ENCODE data around the gene RBM26.
"Not testable (repeated sequence)": the region's sequence is repeated elsewhere in the genome, so short reads cannot be mapped to it uniquely, and the experiment has no call there.

The RBM26 gene

DNA sequence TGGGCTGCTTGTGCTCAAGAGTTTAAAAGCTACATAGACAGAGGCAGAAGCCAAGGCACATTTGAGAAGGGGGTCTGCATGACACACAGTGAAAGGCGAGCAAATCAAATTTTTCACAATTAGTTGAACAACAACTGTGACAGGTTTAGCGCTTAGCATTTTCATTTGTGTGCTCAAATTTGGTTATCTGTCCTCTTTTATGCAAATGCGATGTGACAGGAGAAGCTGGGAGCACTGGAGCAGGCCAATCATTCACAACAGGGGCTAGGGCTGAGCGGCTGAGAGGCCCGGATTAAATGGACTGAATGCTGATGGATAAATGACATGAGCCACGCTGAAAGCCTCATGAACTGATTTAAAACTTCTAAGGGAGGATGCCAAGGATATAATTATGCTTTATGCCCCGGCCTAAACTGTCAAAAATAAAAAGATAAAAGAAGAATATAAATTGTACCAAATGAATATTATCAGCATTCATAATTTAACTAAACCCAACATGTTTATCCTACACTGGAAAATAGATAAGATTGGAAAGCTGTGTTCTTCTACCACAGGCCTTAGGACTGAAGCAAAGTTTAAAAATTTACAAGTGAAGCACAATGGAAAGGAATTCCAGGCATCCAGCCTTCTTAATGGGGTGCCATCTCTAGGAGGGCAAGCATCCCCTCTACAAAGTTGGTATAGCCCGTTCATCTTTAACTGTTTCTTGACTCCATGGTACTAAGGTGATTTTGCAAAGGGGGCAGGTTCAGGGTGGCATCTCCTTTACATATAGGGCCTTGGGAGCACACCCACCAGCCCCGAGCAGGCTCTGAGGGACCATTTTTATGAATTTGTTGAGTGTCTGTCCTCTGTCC, 117.9 kb downstream of the RBM26 start:
- DNase-seq = no peak
- intact Hi-C loops (cut with DNase I) = no loop called here

DNA sequence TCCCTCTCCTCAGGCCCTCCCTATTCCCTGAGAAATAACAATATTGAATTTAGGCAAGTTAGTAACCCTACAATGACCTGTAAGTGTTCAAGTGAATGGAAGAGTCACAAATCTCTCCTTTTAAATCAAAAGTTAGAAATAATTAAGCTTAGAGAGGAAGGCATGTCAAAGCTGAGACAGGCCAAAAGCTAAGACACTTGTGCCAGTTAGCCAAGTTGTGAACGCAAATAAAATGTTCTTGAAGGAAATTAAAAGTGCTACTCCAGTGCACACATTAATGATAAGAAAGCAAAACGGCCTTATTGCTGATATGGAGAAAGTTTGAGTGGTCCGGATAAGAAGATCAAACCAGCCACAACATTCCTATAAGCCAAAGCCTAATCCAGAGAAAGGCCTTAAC, 120.9 kb downstream of the RBM26 start:
- DNase-seq = no peak
- intact Hi-C loops (cut with DNase I) = no loop called here

DNA sequence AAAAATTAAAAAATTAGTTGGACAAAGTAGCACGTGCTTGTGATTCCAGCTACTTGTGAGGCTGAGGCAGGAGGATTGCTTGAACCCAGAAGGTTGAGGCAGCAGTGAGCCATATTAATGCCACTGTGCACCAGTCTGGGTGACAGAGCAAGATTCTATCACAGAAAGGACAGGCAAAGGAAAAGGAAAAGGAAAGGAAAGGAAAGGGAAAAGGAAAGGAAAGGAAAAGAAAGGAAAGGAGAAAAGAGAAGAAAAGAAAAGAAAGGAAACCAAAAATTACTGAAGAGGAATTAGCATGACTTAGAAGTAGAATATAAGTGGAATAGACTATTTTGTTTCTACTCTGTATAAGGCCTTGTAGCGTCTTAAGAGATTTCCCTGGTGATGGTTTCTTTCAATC, 122.3 kb downstream of the RBM26 start:
- intact Hi-C loops (cut with DNase I) = no loop called here

DNA sequence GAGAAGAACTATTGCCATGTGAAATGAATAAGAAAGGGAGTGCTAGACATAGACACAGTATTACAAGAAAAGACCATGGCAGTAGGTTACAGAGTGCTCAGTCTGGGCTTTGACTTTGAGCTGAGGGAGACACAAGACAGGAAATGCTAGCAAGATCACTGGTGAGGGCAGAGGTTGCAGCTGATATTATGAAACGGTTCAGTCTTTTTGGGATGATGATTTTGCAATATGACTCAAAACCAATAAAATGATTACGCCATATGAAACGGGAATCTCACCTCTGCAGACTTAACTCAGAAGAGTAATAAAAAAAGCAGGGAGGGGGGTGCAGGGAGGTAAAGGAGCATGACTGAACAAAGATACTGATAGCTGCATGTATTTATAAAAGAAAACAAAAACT, 123.1 kb downstream of the RBM26 start:
- intact Hi-C loops (cut with DNase I) = no loop called here
- DNase-seq = no peak

More for the DNA sequence above, 122.3 kb downstream of the RBM26 start:
- DNase-seq = no peak

DNA sequence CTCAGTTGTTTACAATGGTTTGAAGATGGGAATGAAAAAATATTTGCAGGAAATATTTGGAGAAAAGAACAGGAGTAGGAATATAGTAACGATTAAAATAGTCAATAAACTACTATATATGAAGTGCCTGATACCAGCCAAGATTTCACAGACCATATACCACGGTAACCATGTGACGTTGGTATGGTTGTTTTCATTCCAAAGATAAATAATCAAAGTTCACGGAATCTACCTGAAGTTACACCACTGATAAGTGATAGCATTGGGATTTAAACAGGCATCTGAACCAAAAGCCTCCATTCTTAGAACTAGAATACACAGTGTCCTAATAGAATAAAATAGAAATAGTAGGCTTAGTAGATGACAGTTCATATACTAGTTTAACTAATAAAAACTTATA, 123.5 kb downstream of the RBM26 start:
- intact Hi-C loops (cut with DNase I) = no loop called here
- DNase-seq = no peak

DNA sequence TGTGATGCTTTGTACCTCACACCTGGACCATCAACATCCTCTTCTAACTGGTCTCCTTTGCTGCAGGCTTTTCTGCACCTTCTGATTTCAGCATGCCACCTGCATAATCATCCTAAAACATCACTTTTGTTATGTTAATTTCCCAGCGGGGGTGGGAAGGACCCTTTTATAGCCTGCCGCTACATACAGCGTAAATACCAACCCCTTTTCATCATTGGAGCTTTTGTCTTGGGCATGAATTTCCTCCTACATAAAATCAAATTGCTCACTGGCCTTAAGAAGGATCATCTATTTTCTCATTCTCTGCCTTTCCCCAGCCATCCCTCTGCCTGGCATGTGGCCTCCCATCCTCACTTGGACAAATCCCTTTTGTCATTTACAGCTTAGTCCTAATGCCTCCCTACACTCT, 124.7 kb downstream of the RBM26 start:
- peak in 1 of 10 donors; percentile 56 for DNase-seq
- intact Hi-C loops (cut with DNase I) = no loop called here

DNA sequence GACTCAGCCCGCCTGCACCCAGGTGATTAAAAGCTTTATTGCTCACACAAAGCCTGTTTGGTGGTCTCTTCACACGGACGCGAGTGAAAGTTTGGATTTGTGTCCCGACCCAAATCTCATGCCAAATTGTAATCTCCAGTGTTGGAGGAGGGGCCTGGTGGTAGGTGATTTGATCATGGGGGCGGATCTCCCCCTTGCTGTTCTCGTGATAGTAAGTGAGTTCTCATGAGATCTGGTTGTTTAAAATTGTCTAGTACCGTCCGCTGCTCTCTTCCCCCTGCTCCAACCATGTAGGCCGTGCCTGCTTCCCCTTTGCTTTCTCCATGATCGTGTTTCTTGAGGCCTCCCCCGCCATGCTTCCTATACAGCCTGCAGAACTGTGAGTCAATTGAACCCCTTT, 126.3 kb downstream of the RBM26 start:
- DNase-seq; intact Hi-C loops (cut with DNase I): not testable (repeated sequence)

DNA sequence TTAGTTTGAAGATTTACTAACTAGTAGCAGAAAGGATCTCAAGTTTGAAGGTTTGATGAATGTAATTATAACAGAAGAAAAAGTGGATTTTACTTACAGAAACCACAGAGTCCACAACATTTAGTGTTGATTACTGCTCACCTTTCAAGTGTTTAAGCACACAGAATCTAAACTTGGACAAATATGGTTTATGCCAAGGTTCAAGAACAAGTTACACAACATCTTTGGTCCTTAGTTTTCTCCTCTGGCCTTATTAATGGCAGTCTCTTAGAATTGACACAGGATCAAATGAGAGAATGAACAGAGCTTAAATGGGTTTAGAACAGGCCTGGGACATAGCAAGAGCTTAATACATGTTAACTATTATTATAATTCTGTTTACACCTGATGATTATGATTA, 133.0 kb downstream of the RBM26 start:
- DNase-seq = no peak
- intact Hi-C loops (cut with DNase I) = no loop called here

DNA sequence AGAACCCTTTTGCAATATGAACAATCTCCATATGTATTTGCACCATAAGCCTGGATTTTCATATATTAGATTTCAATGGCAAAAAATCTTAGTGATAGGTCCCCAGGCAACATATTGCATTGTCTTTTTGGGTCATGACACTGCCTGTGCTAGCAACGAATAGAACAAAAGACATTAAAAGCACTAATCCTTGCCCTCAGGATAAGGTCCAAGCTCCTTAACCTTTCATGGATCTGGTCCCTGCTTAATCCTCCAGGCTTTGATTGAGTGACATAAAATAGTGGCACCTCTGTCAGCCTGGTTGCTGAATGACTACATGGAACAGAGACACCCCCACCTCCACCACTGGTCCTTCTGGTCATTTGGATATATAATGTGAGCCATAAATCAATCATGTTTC, 134.4 kb downstream of the RBM26 start:
- no peak for DNase-seq
- intact Hi-C loops (cut with DNase I) = no loop called here

DNA sequence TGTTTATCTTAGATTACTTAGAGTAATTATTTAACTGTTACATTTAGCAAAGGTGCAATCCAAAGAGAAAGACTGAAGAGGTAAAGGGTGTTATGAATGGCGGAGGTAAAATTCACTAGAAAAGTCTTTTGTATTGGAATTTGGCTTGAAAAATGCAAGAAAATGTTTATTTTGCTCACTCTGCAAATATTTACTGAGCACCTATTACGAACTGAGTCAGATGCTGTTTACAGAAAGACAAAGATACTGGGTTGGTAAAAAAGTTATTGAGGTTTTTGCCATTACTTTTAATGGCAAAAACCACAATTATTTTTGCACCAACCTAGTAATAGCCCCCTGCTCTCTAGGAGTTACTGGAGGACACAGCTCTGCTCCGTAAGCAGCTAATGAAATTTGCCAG, 135.2 kb downstream of the RBM26 start:
- no peak for DNase-seq
- intact Hi-C loops (cut with DNase I) = no loop called here
